CD4-positive, alpha-beta T cell treated with Interferon alpha-2 for 1 hour (primary cell): Measurements from ENCODE around the gene ZNRD2.
A peak's percentile ranks its signal among the peaks of the same experiment; 100 is the strongest.

Experiments
- DNase-seq, 2 donors: peaks; one replicate each; pipeline ENCODE4 v3.0.0-alpha.2; 2020 to 2022

The ZNRD2 gene

GRCh38 chr11:65611758-65612603, 41.7 kb downstream of the ZNRD2 start:
- DNase-seq = no peak

- DNase-seq = no peak
Measured at GRCh38 chr11:65612691-65613090, 42.4 kb downstream of the ZNRD2 start.

DNA sequence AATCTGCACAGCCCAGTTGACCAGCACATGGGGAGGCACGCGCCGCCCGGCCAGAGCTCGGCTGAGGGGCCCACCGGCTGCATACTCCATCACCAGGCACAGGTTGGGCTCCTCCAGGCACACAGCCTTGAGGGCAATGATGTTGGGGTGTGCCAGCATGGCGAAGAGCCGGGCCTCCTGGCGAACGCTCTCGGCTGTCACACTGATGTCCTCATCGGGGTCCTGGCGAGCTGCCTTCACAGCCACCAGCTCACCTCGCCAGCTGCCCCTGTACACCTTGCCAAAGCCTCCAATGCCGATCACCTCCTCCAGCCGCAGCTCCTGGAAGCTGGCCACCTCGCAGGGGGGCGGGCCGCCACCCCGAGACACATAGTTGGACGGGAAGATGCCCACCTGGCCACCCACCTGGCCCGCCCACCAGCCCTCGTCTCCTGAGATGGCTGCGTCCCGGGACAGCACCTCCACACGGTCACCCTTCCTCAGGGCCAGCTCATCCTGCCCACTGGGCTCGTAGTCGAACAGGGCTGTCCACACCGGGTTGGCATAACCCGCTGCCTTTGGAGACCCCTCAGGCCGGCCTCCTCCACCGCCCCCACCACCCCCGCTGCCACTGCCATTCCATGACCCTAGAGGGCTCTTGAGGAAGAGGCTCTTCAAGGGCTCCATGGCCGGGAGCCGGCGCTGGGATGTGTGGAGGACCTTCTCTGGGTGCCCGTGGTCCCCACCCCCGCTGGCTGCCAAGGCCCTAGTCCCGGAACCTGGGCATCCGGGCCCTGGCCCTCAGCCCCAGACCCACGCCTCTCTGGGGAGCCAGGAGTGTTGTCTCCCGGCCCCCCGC, 43.0 kb downstream of the ZNRD2 start:
- no peak for DNase-seq

GRCh38 chr11:65615229-65615949, 45.1 kb downstream of the ZNRD2 start, which contains the start of gene PCNX3:
TSS of gene PCNX3 (plus strand) at chr11:65615776. CDS start at chr11:65616312, 536 bp downstream.
- peak; percentile 100 for DNase-seq

GRCh38 chr11:65615950-65616574, 45.8 kb downstream of the ZNRD2 start:
- DNase-seq = peak in 1 of 2 donors; percentile 28

- DNase-seq = peak in 1 of 2 donors; percentile 30
Measured at GRCh38 chr11:65616575-65617001, 46.3 kb downstream of the ZNRD2 start.

GRCh38 chr11:65617136-65617850, 47.0 kb downstream of the ZNRD2 start:
- no peak for DNase-seq

- DNase-seq = no peak
Measured at GRCh38 chr11:65617990-65618751, 47.9 kb downstream of the ZNRD2 start.

DNA sequence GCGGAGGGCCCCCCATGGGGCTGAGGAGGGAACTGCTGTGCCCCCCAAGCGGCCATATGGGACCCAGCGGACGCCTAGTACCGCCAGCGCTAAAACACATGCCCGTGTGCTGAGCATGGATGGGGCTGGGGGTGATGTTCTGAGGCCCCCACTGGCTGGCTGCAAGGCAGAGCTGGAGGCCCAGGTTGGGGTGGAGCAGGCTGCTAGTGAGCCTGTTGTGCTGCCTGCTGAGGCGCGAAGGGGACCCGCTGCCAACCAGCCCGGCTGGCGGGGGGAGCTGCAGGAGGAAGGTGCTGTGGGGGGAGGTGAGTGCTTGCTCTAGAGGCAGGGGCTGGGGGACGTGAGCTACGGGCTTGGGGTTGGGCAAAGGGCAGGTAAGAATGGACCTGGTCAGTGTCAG, 48.5 kb downstream of the ZNRD2 start:
- no peak for DNase-seq

GRCh38 chr11:65619281-65619928, 49.1 kb downstream of the ZNRD2 start:
- no peak for DNase-seq

DNA sequence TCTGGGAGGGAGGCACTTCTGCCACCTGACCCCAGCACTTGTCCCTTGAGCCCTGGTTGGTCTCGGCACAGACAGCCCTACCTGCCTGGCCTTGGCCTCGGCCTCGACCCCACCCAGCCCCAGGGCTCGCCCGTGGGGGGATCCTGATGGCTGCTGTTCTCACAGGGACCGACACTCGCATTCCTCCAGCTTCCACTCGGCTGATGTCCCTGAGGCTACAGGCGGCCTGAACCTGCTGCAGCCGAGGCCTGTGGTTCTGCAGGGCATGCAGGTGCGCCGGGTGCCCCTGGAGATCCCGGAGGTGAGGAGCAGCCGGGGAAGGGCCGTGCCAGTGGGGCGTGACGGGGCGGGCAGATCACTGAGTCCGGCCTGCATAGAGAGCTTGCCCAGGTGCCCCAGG, 50.4 kb downstream of the ZNRD2 start:
- DNase-seq = no peak

DNA sequence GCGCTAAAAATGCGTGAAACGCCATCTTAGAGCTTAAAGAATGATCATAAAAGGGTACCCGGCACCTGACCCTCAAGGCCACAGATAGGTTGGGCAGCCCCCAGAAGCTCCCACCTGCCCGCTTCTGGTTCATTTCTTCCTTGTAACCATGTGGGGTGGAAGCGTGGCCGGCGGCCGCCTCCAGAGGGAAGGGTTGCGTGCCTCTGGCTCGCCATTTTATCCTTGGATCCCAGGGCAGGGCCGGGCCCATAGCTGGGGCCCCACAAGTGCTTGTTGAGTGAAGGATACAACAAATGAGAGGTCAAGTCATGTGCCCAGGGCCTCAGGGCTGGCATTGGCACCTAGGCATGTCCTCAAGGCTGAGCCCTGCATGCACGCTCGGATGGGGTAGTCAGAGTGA, 51.2 kb downstream of the ZNRD2 start:
- no peak for DNase-seq
